ENCODE results near the gene DENND1A.

DNA sequence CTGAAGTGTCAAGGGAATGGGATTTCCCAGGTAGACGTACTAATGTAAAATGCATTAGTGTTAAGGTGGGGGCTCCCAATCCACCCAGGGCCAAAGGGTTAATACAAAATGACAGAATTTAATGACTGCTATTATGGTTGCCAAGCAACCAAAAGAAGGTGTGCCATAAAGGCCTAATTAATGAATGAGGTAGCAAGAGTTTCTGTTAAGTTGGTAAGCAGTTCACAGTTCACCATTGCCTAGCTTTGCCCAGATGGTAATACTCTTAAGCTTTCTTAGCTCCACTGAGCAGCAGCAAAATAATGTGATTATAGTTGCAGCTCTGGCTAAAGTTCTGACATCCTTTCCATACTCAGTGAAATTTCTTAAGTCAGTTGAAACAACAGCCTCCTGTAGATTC is 211.7 kb downstream of the DENND1A start:
- TF ChIP-seq, protein P1, sequence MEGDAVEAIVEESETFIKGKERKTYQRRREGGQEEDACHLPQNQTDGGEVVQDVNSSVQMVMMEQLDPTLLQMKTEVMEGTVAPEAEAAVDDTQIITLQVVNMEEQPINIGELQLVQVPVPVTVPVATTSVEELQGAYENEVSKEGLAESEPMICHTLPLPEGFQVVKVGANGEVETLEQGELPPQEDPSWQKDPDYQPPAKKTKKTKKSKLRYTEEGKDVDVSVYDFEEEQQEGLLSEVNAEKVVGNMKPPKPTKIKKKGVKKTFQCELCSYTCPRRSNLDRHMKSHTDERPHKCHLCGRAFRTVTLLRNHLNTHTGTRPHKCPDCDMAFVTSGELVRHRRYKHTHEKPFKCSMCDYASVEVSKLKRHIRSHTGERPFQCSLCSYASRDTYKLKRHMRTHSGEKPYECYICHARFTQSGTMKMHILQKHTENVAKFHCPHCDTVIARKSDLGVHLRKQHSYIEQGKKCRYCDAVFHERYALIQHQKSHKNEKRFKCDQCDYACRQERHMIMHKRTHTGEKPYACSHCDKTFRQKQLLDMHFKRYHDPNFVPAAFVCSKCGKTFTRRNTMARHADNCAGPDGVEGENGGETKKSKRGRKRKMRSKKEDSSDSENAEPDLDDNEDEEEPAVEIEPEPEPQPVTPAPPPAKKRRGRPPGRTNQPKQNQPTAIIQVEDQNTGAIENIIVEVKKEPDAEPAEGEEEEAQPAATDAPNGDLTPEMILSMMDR (IDR thresholded peaks at IDR 0.05), result no peak
- TF ChIP-seq POLR2AphosphoS5 (IDR thresholded peaks at IDR 0.05) (no peak), POLR2A (IDR thresholded peaks at IDR 0.05) (no peak), EP300 (IDR thresholded peaks at IDR 0.05) (no peak)
